Measurements from ENCODE around the gene PHF23.

PHF23 gene

DNA sequence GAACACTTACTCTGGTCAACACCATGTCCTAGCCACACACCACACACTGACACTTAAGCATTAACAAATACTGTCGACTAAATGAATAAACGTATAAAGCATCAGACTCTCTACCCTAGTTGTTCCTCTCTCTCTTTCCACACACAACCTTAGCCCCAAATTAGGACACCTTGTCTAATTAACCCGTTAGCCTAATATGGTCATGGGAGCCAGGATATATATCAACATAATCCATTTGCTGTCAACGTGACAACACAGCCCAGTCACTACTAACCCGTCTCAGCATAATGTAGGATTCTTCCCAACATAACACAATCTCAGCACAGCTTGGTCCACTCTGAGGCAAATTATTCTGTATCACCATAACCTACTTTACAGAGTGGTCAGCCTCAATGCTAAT is 7.1 kb downstream of the PHF23 start:
- Histone ChIP-seq H3K9ac (ENCODE audit: low read length) (no peak overlapping the region), H3K27me3 (ENCODE audit: control insufficient read depth, insufficient read depth, low read length) (no peaks in the 10 kb centered on the region), H3K36me3 (ENCODE audit: control insufficient read depth, insufficient read depth, low read length) (peaks cover 15% of the 10 kb centered on the region), H3K9me3 (ENCODE audit: control insufficient read depth, low read length) (no peaks in the 10 kb centered on the region), H3K4me3 (ENCODE audit: low read length) (no peak overlapping the region), H3K4me1 (ENCODE audit: control insufficient read depth, insufficient read depth, low read length) (peaks cover 23% of the 10 kb centered on the region)

GRCh38 chr17:7229504-7229903 is 9.8 kb downstream of the PHF23 start:
- H3K4me3 ChIP-seq (ENCODE audit: low read length), result no peak overlapping the region
- H3K4me1 ChIP-seq (ENCODE audit: control insufficient read depth, insufficient read depth, low read length), result peaks cover 11% of the 10 kb centered on the region
- no peak overlapping the region for H3K9ac ChIP-seq (ENCODE audit: low read length)
- no peaks in the 10 kb centered on the region for H3K27me3 ChIP-seq (ENCODE audit: control insufficient read depth, insufficient read depth, low read length)
- H3K9me3 ChIP-seq (ENCODE audit: control insufficient read depth, low read length), result no peaks in the 10 kb centered on the region
- H3K36me3 ChIP-seq (ENCODE audit: control insufficient read depth, insufficient read depth, low read length), result peaks cover 10% of the 10 kb centered on the region

- H3K9me3 ChIP-seq (ENCODE audit: control insufficient read depth, low read length), result no peaks in the 10 kb centered on the region
- H3K36me3 ChIP-seq (ENCODE audit: control insufficient read depth, insufficient read depth, low read length), result peaks cover 14% of the 10 kb centered on the region
- H3K4me3 ChIP-seq (ENCODE audit: low read length), result no peak overlapping the region
- H3K4me1 ChIP-seq (ENCODE audit: control insufficient read depth, insufficient read depth, low read length), result peaks cover 10% of the 10 kb centered on the region
- no peak overlapping the region for H3K9ac ChIP-seq (ENCODE audit: low read length)
- H3K27me3 ChIP-seq (ENCODE audit: control insufficient read depth, insufficient read depth, low read length), result no peaks in the 10 kb centered on the region
Measured at GRCh38 chr17:7228920-7229319, 10.3 kb downstream of the PHF23 start.

DNA sequence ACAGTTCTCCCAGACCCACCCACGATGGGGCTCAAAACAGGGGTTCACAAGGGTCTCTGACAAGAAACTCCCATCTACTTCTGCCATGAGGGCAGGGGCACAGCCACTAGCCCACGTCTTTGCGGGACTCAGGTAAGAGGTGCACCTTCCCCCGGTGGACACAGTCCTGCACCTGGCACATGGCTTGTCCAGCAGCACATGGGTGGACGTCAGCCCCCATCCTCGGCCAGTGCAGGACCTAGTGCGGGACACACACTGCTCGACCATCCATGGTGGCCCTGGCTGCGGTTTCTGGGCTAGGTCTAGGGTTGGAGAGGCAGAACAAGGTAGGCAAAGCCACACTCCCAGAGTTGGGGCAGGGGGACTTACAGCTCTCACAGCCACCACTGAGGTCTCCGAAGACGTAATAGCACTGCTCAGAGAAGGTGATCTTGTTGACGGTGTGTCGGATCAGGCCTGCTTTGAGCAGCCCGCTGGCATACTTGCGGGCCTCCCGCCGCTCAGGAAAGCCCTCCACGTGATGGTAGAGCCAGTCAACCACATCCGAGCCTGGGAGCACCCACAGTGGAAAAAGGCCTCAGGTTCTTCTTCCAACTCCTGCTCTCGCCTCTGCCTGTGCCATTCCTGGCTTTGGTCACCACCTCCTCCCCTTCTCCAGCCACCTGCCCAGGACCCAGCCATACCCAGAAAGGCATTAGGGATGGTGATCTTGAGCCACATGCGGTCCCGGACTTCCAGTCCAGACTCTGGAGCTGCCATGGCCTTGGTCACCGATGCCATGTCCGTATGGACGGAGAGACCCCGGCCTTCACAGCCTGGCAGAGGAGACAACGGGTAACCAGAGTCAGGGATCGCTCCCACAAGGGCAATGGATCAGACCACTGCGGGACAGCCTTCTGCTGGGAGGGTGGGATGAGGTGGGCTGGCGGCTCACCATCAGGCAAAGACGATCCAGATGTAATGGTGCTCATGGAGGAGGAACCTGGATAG is 12.2 kb downstream of the PHF23 start:
- Histone ChIP-seq H3K27me3 (ENCODE audit: control insufficient read depth, insufficient read depth, low read length) (no peaks in the 10 kb centered on the region), H3K9me3 (ENCODE audit: control insufficient read depth, low read length) (no peaks in the 10 kb centered on the region), H3K9ac (ENCODE audit: low read length) (no peak overlapping the region), H3K36me3 (ENCODE audit: control insufficient read depth, insufficient read depth, low read length) (peaks cover 27% of the 10 kb centered on the region), H3K4me1 (ENCODE audit: control insufficient read depth, insufficient read depth, low read length) (peaks cover 5% of the 10 kb centered on the region), H3K4me3 (ENCODE audit: low read length) (no peak overlapping the region)

GRCh38 chr17:7225711-7226331 is 13.4 kb downstream of the PHF23 start:
- no peak overlapping the region for H3K9ac ChIP-seq (ENCODE audit: low read length)
- no peaks in the 10 kb centered on the region for H3K27me3 ChIP-seq (ENCODE audit: control insufficient read depth, insufficient read depth, low read length)
- no peak overlapping the region for H3K4me3 ChIP-seq (ENCODE audit: low read length)
- H3K9me3 ChIP-seq (ENCODE audit: control insufficient read depth, low read length), result no peaks in the 10 kb centered on the region
- peaks cover 16% of the 10 kb centered on the region for H3K4me1 ChIP-seq (ENCODE audit: control insufficient read depth, insufficient read depth, low read length)
- peaks cover 34% of the 10 kb centered on the region for H3K36me3 ChIP-seq (ENCODE audit: control insufficient read depth, insufficient read depth, low read length)

- H3K27me3 ChIP-seq (ENCODE audit: control insufficient read depth, insufficient read depth, low read length), result no peaks in the 10 kb centered on the region
- no peaks in the 10 kb centered on the region for H3K9me3 ChIP-seq (ENCODE audit: control insufficient read depth, low read length)
- no peak overlapping the region for H3K4me3 ChIP-seq (ENCODE audit: low read length)
- no peak overlapping the region for H3K9ac ChIP-seq (ENCODE audit: low read length)
- peaks cover 18% of the 10 kb centered on the region for H3K4me1 ChIP-seq (ENCODE audit: control insufficient read depth, insufficient read depth, low read length)
- H3K36me3 ChIP-seq (ENCODE audit: control insufficient read depth, insufficient read depth, low read length), result peaks cover 34% of the 10 kb centered on the region
Measured at GRCh38 chr17:7224661-7225111, 14.6 kb downstream of the PHF23 start.

DNA sequence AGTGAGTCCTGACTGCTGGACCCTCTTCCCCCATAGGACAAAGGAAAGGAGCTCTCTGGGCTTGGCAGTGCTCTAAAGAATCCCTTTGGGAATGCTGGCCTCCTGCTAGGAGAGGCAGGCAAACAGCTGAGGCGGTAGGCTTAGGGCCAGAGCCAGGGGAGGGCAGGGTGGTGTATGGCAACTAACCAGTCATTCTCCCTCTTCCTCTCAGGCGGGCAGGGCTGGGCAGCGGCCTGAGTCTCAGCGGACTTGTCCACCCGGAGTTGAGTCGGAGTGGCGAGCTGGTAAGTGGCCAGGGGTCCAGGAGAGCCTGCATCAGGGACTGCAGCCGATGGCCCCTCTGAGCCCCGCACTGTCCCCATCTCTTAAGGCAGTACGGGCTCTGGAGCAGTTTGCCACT is 15.1 kb downstream of the PHF23 start:
- Histone ChIP-seq H3K27me3 (ENCODE audit: control insufficient read depth, insufficient read depth, low read length) (no peaks in the 10 kb centered on the region), H3K4me1 (ENCODE audit: control insufficient read depth, insufficient read depth, low read length) (peaks cover 22% of the 10 kb centered on the region), H3K4me3 (ENCODE audit: low read length) (no peak overlapping the region), H3K9ac (ENCODE audit: low read length) (no peak overlapping the region), H3K9me3 (ENCODE audit: control insufficient read depth, low read length) (no peaks in the 10 kb centered on the region), H3K36me3 (ENCODE audit: control insufficient read depth, insufficient read depth, low read length) (peaks cover 34% of the 10 kb centered on the region)

DNA sequence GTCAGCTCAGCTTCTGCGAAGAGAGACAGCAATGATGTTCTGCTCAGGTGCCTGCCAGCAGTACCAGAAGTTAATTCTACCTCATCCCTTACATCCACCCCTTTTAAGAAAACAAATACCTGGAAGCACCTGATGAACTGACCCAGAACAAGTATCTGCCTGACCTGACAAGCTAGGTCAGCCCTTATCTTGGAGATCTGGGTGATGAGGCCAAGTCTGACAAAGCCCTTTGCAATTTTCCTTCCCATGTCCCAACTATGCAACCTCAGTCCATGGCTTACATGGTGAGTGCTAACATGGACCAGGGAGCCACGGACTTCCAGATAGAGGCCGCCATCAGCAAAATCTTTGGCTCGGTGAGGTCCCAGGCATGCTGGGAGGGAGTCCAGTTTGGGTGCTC is 15.9 kb downstream of the PHF23 start:
- Histone ChIP-seq H3K9ac (ENCODE audit: low read length) (no peak overlapping the region), H3K36me3 (ENCODE audit: control insufficient read depth, insufficient read depth, low read length) (peaks cover 26% of the 10 kb centered on the region), H3K4me3 (ENCODE audit: low read length) (no peak overlapping the region), H3K27me3 (ENCODE audit: control insufficient read depth, insufficient read depth, low read length) (no peaks in the 10 kb centered on the region), H3K4me1 (ENCODE audit: control insufficient read depth, insufficient read depth, low read length) (peaks cover 25% of the 10 kb centered on the region), H3K9me3 (ENCODE audit: control insufficient read depth, low read length) (no peaks in the 10 kb centered on the region)

DNA sequence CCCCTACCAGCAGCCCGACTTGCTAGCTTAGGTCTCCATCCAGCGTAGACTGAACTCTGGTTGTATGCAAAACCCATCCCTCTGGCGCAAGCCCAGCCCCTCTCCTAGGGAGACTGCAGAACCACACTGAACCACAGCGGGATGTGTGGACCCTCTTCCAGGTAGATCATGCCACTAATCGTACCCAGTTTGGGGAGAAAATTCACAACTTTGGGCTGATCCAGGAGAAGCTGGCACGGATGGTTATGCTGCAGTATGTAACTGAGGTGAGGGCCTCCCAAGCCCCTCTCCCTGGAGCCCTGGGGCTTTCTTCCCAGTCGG is 16.3 kb downstream of the PHF23 start:
- H3K9me3 ChIP-seq (ENCODE audit: control insufficient read depth, low read length), result no peaks in the 10 kb centered on the region
- H3K4me1 ChIP-seq (ENCODE audit: control insufficient read depth, insufficient read depth, low read length), result peaks cover 29% of the 10 kb centered on the region
- H3K9ac ChIP-seq (ENCODE audit: low read length), result no peak overlapping the region
- no peaks in the 10 kb centered on the region for H3K27me3 ChIP-seq (ENCODE audit: control insufficient read depth, insufficient read depth, low read length)
- no peak overlapping the region for H3K4me3 ChIP-seq (ENCODE audit: low read length)
- peaks cover 24% of the 10 kb centered on the region for H3K36me3 ChIP-seq (ENCODE audit: control insufficient read depth, insufficient read depth, low read length)

GRCh38 chr17:7222093-7222971 is 16.9 kb downstream of the PHF23 start:
- Histone ChIP-seq H3K4me1 (ENCODE audit: control insufficient read depth, insufficient read depth, low read length) (peaks cover 33% of the 10 kb centered on the region), H3K27me3 (ENCODE audit: control insufficient read depth, insufficient read depth, low read length) (no peaks in the 10 kb centered on the region), H3K36me3 (ENCODE audit: control insufficient read depth, insufficient read depth, low read length) (peaks cover 24% of the 10 kb centered on the region), H3K4me3 (ENCODE audit: low read length) (no peak overlapping the region), H3K9ac (ENCODE audit: low read length) (no peak overlapping the region), H3K9me3 (ENCODE audit: control insufficient read depth, low read length) (no peaks in the 10 kb centered on the region)

DNA sequence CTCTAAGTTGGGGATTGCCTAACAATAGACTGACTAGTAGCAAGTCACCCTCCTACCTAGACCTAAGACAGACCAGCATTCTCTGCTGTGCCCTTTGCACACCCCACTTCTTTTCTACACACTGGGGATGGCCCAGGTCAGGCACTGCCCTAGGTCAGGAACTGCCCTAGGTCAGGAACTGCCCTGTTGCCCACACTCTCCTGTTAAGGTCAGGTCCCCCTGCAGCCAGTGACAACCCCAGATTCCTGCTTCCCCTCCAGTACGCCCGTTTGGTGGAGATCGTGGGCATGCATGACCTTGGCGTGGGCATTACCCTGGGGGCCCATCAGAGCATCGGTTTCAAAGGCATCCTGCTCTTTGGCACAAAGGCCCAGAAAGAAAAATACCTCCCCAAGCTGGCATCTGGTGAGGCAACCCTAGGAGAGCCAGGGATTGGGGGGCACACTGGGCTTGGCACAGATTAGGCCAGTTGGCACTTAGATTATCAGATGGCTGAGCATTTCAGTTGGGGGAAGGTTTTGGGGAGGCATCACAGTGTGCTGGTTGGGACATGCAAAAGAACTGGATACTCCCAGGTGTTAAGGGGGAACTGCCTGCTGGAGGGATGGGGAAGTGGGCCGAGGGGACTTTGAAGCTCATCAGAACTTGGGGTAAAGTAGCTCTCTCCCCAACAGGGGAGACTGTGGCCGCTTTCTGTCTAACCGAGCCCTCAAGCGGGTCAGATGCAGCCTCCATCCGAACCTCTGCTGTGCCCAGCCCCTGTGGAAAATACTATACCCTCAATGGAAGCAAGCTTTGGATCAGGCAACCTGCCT is 17.8 kb downstream of the PHF23 start:
- Histone ChIP-seq H3K27me3 (ENCODE audit: control insufficient read depth, insufficient read depth, low read length) (no peaks in the 10 kb centered on the region), H3K9me3 (ENCODE audit: control insufficient read depth, low read length) (no peaks in the 10 kb centered on the region), H3K4me3 (ENCODE audit: low read length) (no peak overlapping the region), H3K4me1 (ENCODE audit: control insufficient read depth, insufficient read depth, low read length) (peaks cover 33% of the 10 kb centered on the region), H3K9ac (ENCODE audit: low read length) (peak overlapping the region; percentile 87), H3K36me3 (ENCODE audit: control insufficient read depth, insufficient read depth, low read length) (peaks cover 24% of the 10 kb centered on the region)
